Peyer's patch (tissue), 4 donors: ENCODE data around the gene DIS3L2. TPM values are rescaled to one million over a fixed set of nuclear protein-coding genes. Genes with fewer than 3 reads are reported as not detected.
"Not testable (repeated sequence)": the region's sequence is repeated elsewhere in the genome, so short reads cannot be mapped to it uniquely, and the experiment has no call there.

ENCODE experiments used
- DNase-seq, 3 donors: peaks; one replicate each; pipeline ENCODE4 v3.0.0-alpha.2; 2017 to 2019
- H3K27ac ChIP-seq, 4 donors: fragments of 200-600 bp; sonication (generic); one replicate each; pipeline ENCODE4 v1.5.1; 2016 to 2019
- H3K27me3 ChIP-seq, 2 donors: fragments of 200-600 bp; sonication (generic); one replicate each; pipeline ENCODE4 v1.5.1; 2019
- H3K36me3 ChIP-seq, 3 donors: fragments of 200-600 bp; sonication (generic); one replicate each; pipeline ENCODE4 v1.5.1; 2016 to 2019
- H3K4me1 ChIP-seq, 4 donors: fragments of 200-600 bp; sonication (generic); one replicate each; pipeline ENCODE4 v1.5.1; 2016 to 2019
- H3K4me3 ChIP-seq, 4 donors: fragments of 200-600 bp; sonication (generic); 1 replicate in 3 of 4; 2 replicates in 1 of 4; pipeline ENCODE4 v1.5.1; 2016 to 2019; ENCODE audit warnings: mild to moderate bottlenecking in 1 of 4
- H3K9me3 ChIP-seq, 4 donors: fragments of 200-600 bp; sonication (generic); one replicate each; pipeline ENCODE4 v1.5.1; 2016 to 2019; ENCODE audit warnings: mild to moderate bottlenecking in 1 of 4
- CTCF ChIP-seq, 6 experiments: fragments of 450-650 bp in 4 of 6; fragments of 200-600 bp in 2 of 6; sonication (generic) in 1 of 6; IDR thresholded peaks; one replicate each; pipeline ENCODE4 v1.5.1; 2017 to 2019; ENCODE audit warnings: antibody characterized with exemption in 6 of 6, mild to moderate bottlenecking in 3 of 6, moderate library complexity in 1 of 6
- POLR2A ChIP-seq, 2 donors: fragments of 450-650 bp; IDR thresholded peaks; one replicate each; pipeline ENCODE4 v1.5.1; 2017; ENCODE audit warnings: antibody characterized with exemption in 2 of 2, mild to moderate bottlenecking in 2 of 2, moderate library complexity in 2 of 2
- total RNA-seq, 4 donors: library from RNA; depleted of rRNA; stranded (reverse); fragments of >200 nt; gene quantifications; one replicate each; pipeline ENCODE4 v1.1.0, GENCODE V29; 2016

The DIS3L2 gene
- total RNA-seq, 4 donors from 2014 or later: 26.4 to 147 (median 58.3) TPM

- not testable (repeated sequence) for H3K27ac ChIP-seq, H3K9me3 ChIP-seq, H3K4me3 ChIP-seq, H3K27me3 ChIP-seq, H3K4me1 ChIP-seq, H3K36me3 ChIP-seq
- TF ChIP-seq CTCF (IDR thresholded peaks at IDR 0.05): peak in 2 of 6 experiments; percentile 34 to 54
- DNase-seq: peak in 2 of 3 donors; percentile 32 to 46
Observed at GRCh38 chr2:232326274-232327104, 365.0 kb downstream of the DIS3L2 start.

GRCh38 chr2:232327105-232328031 lies 365.9 kb downstream of the DIS3L2 start:
- Histone ChIP-seq H3K27me3 (no peaks in the 10 kb centered on the region), H3K9me3 (no peaks in the 10 kb centered on the region), H3K36me3 (no peaks in the 10 kb centered on the region), H3K4me3 (no peak overlapping the region), H3K27ac (no peak overlapping the region), H3K4me1 (no peaks in the 10 kb centered on the region)
- DNase-seq: peak; percentile 49 to 84 (median 82)
- peak; percentile 54 to 95 (median 88) for TF ChIP-seq CTCF (IDR thresholded peaks at IDR 0.05)
- TF ChIP-seq POLR2A (IDR thresholded peaks at IDR 0.05): no peak

- Histone ChIP-seq H3K36me3 (no peaks in the 10 kb centered on the region), H3K4me3 (no peak overlapping the region), H3K9me3 (no peaks in the 10 kb centered on the region), H3K27ac (no peak overlapping the region), H3K27me3 (no peaks in the 10 kb centered on the region), H3K4me1 (no peaks in the 10 kb centered on the region)
- peak in 1 of 3 donors; percentile 26 for DNase-seq
- TF ChIP-seq CTCF (IDR thresholded peaks at IDR 0.05): no peak
- TF ChIP-seq POLR2A (IDR thresholded peaks at IDR 0.05): no peak
Observed at GRCh38 chr2:232328032-232328422, 366.5 kb downstream of the DIS3L2 start.

- no peaks in the 10 kb centered on the region for H3K9me3 ChIP-seq
- no peaks in the 10 kb centered on the region for H3K27me3 ChIP-seq
- TF ChIP-seq CTCF (IDR thresholded peaks at IDR 0.05) (no peak), POLR2A (IDR thresholded peaks at IDR 0.05) (no peak)
- peak in 2 of 3 donors; percentile 37 to 41 for DNase-seq
- peaks cover 0 to under 1% (median 0%) of the 10 kb centered on the region in 3 donors for H3K36me3 ChIP-seq
- H3K4me1 ChIP-seq: no peaks in the 10 kb centered on the region
- H3K4me3 ChIP-seq: no peak overlapping the region
- no peak overlapping the region for H3K27ac ChIP-seq
Observed at GRCh38 chr2:232328516-232329460, 367.3 kb downstream of the DIS3L2 start.

GRCh38 chr2:232329716-232330067 lies 368.2 kb downstream of the DIS3L2 start:
- Histone ChIP-seq H3K27ac (no peak overlapping the region), H3K36me3 (peaks cover 0 to 5% (median 0%) of the 10 kb centered on the region in 3 donors), H3K4me3 (no peak overlapping the region), H3K27me3 (no peaks in the 10 kb centered on the region), H3K9me3 (no peaks in the 10 kb centered on the region), H3K4me1 (no peaks in the 10 kb centered on the region)
- peak in 1 of 3 donors; percentile 24 for DNase-seq
- TF ChIP-seq CTCF (IDR thresholded peaks at IDR 0.05) (no peak), POLR2A (IDR thresholded peaks at IDR 0.05) (no peak)
